Head of caudate nucleus (tissue), 42 donors: ENCODE results near the gene RIF1.

Experiments
- DNase-seq, 42 donors: peaks; one replicate each; pipeline versions ENCODE4 v3.0.0 to v3.0.0-alpha.2; 2020 to 2021; ENCODE audit warnings: mixed read lengths in 7 of 42
- intact Hi-C: fragments of 100-400 bp; cut with DNase I; formaldehyde crosslinking; loops from one replicate; pipeline ENCODE4 v1.15.0; 2022

The RIF1 gene

DNA sequence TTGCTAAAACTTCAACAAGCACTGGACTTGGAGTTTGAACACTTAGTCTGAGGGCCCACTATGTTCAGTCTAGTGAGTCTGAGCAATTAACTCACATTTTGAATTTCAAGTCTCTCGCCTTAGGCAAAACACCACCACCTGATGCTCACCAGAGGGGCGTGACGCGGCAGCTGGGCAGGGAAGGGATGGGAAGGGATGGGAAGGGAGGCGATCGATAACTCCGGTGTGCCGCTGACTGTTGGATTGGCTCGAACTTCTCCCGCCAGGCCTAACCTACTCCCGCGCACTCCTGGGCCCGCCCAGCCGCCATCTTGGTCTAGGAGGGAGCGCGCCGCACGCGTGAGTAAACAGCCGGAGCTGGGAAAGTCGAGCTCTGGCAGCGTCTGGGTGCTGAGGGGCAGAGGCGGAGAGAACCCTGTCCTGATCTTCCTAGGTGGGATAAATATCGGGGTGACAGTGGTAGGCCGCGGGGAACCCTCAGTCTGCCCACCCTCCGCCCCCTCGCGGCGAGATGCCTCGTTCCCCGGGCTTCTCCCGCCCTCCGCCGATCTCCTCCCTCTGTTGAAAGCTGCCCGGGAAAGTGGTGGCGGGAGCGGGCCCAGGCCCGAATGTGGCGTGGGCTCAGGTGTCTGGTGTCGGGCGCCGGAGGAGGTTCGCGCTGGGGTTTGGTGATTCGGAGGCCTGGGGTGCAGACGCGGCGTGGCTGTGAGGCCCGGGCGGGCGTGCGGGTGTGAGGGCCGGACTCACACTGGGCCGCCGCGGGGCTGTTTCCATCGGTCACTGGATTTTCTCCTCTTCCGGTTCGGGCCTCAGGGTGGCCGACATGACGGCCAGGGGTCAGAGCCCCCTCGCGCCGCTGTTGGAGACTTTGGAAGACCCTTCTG, at the start of gene RIF1:
Gene RIF1 (plus strand): TSS at position 302 of the 884 bp plus-strand sequence. CDS start 522 bp downstream, at position 824.
- peak; percentile 77 to 96 (median 89) for DNase-seq
- intact Hi-C loops = loop anchor here (10.0 kb wide), 1 partner anchor 125 kb away; the partner anchor contains the start of gene NMI

GRCh38 chr2:151361674-151362370, 47.9 kb upstream of the RIF1 start:
- intact Hi-C loops = no loop called here
- no peak for DNase-seq

DNA sequence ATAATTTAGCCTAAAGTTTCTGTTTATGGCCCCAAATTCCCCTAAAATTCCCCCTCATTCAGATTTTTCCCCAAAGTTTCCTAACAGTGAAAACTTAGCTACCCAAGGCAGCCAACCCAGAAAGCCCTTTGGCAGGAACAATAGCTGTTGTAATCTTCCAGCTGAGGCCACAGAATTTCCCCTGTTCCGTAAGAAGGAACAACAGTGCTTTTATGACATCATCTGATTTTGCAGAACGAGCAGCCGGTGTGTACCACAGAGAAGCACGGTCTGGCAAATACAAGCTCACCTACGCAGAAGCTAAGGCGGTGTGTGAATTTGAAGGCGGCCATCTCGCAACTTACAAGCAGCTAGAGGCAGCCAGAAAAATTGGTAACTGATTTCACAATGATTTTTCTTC, 46.0 kb upstream of the RIF1 start:
- intact Hi-C loops = no loop called here
- peak in 34 of 42 donors; percentile 5 to 75 (median 44) for DNase-seq

- intact Hi-C loops = no loop called here
- no peak for DNase-seq
These were observed 42.1 kb upstream of the RIF1 start for GRCh38 chr2:151367571-151367970.

- DNase-seq = peak in 1 of 42 donors; percentile 15
- intact Hi-C loops = no loop called here
These were observed 35.3 kb upstream of the RIF1 start for GRCh38 chr2:151374436-151374835.

DNA sequence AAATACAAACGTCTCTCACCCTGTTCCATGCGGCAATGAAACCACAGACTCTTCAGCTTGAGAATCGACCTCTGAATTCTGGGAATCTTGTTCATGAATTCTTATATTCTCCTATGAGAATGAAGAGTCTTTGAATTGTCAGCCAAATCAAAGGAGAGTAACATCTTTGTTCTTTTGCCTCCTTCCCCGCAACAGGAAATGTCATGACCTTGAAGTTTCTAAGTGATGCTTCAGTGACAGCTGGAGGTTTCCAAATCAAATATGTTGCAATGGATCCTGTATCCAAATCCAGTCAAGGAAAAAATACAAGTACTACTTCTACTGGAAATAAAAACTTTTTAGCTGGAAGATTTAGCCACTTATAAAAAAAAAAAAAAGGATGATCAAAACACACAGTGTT, 30.5 kb upstream of the RIF1 start:
- intact Hi-C loops = no loop called here
- DNase-seq = no peak

DNA sequence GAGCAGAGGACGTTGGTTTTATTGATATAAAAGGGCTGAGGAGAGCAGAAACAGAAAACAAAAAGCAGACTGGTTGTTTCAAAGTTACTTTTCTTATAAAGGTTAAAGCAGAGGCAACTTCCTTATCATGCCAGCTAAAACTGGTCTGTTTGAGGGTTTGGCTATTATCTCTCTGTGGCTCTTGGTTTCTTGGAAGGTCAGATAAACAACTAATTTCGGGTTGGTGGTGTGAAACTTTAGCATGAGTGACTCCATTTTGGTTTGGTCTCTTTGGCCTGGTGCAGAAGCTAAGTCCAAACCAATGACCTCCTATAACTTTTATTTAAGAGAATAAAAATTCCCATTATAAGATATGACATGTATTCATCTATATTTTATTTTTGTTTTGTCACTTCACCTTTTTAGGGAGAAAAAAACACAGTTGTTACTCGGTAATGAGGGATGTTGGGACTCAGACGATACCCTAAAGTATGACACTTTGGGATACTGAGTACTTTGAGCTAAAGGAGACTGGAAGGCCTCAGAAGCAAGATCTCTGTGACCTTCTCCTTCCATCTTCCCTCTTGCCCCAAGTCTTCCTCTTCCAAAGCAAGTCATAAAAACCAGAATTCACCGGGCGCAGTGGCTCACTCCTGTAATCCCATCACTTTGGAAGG, 29.0 kb upstream of the RIF1 start:
- no peak for DNase-seq
- intact Hi-C loops = no loop called here

DNA sequence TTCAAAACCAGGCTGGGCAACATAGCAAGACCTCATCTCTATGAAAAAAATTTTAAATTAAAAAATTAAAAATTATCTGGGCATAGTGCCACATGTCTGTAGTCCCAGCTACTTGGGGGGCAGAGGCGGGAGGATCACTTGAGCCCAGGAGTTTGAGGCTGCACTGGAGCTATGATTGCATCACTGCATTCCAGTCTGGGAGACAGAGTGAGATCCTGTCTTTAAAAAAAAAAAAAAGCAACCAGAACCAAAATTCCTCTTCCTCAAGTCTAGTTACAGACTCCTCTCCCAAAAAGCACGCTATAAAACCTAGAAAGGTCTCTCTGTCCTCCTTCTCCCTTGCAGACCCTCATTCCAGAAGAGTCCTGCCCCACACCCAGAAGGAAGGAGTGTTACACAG, 28.4 kb upstream of the RIF1 start:
- intact Hi-C loops = no loop called here
- no peak for DNase-seq

DNA sequence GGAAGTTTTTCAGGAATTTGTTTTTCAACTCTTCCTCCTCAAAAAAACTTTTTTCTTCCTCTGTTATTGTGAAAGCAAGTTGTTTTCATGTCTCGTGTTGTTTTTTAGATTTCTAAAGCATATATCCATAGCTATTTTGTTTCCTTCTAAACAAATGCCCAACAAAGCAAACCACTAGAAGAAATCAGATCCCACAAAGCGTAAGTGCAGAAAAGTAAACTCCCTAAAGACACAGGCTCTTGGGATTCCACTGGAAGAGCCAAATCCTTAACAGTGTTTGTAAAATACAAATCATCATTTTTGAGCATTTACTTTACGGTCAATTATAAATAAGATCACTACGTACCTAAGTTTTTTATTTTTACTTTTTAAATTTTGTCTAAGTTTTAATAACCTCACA, 21.7 kb upstream of the RIF1 start:
- DNase-seq = no peak
- intact Hi-C loops = no loop called here

DNA sequence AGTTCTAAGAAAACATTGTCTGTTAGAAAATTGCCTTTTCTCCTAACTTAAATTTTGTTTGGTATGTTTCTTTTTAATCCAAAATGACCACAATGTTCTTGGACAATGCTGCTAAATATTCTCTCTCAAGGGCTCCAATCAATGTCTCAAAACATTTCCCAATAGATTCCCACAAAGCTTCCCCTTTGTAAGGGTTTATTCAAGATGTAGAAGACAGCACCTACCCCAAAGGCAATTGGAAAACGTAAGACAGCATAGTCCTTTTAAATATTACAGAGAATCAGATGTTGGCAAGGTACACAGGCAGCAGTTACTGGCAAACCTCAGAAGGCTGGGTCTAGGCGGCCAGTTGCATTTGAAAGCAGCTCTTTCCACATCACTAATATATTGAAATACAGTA, 18.3 kb upstream of the RIF1 start:
- DNase-seq = no peak
- intact Hi-C loops = no loop called here

DNA sequence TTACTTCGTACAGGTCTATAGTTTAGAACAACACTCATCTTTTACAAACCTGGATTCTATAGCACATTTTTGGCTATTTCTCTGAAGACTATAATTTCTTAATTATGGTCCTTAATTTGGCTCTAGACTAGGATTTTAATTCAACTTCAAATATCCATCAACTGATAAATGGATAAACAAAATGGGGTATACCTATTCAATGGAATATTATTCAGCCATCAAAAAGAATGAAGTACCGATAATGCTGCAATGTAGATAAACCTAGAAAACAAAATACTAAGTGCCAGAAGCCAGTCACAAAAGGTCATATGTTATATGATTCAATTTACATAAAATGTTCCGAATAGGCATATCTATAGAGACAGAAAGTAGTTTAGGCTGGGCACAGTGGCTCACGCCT, 15.2 kb upstream of the RIF1 start:
- no peak for DNase-seq
- intact Hi-C loops = no loop called here

DNA sequence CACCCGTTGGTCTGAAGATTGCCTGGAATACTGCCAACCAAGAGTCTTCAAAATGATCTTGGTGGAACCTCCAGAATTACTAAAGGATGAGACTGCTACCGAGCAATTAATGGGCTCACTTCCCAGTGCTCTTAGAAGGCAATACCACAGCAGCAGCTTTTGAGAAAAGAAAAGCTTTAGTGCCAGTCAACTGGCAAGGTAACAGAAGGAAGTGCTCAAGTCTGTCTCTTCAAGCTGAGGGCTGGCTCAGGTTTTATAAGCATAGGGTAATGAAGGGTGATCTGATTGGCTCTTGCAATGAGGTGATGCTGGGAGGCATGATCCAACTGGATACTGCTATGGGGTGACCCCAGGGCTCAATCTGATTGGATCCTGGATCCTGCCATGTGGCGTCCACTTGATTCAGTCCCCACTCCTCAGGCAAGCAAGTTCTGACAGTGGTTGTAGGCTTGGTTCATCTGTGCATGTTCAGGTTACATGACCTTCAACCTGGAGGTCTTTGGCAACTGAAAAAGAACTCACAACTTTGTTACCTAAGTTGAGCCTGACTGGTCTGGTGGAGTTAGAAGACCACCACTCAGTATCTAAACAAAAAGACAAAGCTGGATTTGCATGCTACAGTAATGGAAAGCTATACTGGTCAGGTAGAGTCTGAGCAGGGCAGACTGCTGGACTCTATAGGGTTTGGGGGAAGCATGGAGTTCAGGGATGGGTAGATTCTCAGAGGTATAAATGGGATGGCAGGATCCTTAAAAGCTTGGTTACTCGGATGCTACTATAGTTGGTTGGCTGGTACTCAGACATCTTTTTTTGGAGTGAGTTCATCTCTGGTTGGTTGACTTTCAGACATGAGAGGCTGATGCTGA, 14.0 kb upstream of the RIF1 start:
- intact Hi-C loops = no loop called here
- no peak for DNase-seq

- intact Hi-C loops = no loop called here
- DNase-seq = no peak
These were observed 9.7 kb upstream of the RIF1 start for GRCh38 chr2:151399981-151400380.

DNA sequence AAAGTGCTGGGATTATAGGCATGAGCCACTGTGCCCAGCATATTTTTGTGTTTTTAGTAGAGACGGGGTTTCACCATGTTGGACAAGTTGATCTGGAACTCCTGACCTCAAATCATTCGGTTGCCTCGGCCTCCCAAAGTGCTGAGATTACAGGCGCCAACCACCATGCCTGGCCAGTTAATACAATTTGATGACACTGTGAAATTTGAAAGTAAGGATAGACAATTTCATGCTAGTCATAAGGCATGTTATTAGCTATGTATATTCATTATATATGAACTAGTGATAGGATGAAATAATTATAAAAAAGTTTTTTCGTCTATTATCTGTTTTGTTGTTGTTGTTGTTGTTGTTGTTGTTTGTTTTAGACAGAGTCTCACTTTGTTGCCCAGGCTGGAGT, 8.6 kb upstream of the RIF1 start:
- DNase-seq = no peak
- intact Hi-C loops = no loop called here

GRCh38 chr2:151403914-151404313, 5.8 kb upstream of the RIF1 start:
- intact Hi-C loops = no loop called here
- no peak for DNase-seq

GRCh38 chr2:151405376-151405775, 4.3 kb upstream of the RIF1 start:
- no peak for DNase-seq
- intact Hi-C loops = no loop called here

GRCh38 chr2:151407281-151407680, 2.4 kb upstream of the RIF1 start:
- DNase-seq = no peak
- intact Hi-C loops = no loop called here

GRCh38 chr2:151408788-151409600, 708 bp upstream of the RIF1 start:
- intact Hi-C loops = no loop called here
- DNase-seq = peak in 2 of 42 donors; percentile 11 to 23
